Measurements from ENCODE around the gene PUS7L. TPM values are rescaled to one million over a fixed set of nuclear protein-coding genes. Genes with fewer than 3 reads are reported as not detected.

PUS7L gene
- total RNA-seq, 1 donor from 2014 or later, result 8.7 TPM

- TF ChIP-seq CTCF (IDR thresholded peaks at IDR 0.05; ENCODE audit: insufficient read depth, low read length, poor library complexity, severe bottlenecking), result no peak
These were observed 16.5 kb downstream of the PUS7L start for GRCh38 chr12:43742106-43742505.

GRCh38 chr12:43740511-43741100, 18.0 kb downstream of the PUS7L start:
- no peak for DNase-seq (ENCODE audit: low read depth)
- H3K4me3 ChIP-seq (ENCODE audit: low read depth, low read length), result no peak overlapping the region
- TF ChIP-seq CTCF (IDR thresholded peaks at IDR 0.05; ENCODE audit: insufficient read depth, low read length, poor library complexity, severe bottlenecking), result no peak
- H3K36me3 ChIP-seq (ENCODE audit: control insufficient read depth, insufficient read depth, low read length), result no peaks in the 10 kb centered on the region
- H3K27me3 ChIP-seq (ENCODE audit: control insufficient read depth, insufficient read depth, low read length), result no peaks in the 10 kb centered on the region

More at GRCh38 chr12:43742106-43742505, 16.5 kb downstream of the PUS7L start:
- Histone ChIP-seq H3K36me3 (ENCODE audit: control insufficient read depth, insufficient read depth, low read length) (no peaks in the 10 kb centered on the region), H3K27me3 (ENCODE audit: control insufficient read depth, insufficient read depth, low read length) (no peaks in the 10 kb centered on the region), H3K4me3 (ENCODE audit: low read depth, low read length) (no peak overlapping the region)
- peak; percentile 14 for DNase-seq (ENCODE audit: low read depth)

GRCh38 chr12:43737646-43738045, 20.9 kb downstream of the PUS7L start:
- Histone ChIP-seq H3K27me3 (ENCODE audit: control insufficient read depth, insufficient read depth, low read length) (no peaks in the 10 kb centered on the region), H3K4me3 (ENCODE audit: low read depth, low read length) (no peak overlapping the region), H3K36me3 (ENCODE audit: control insufficient read depth, insufficient read depth, low read length) (no peaks in the 10 kb centered on the region)
- no peak for DNase-seq (ENCODE audit: low read depth)
- no peak for TF ChIP-seq CTCF (IDR thresholded peaks at IDR 0.05; ENCODE audit: insufficient read depth, low read length, poor library complexity, severe bottlenecking)

GRCh38 chr12:43736927-43737440, 21.6 kb downstream of the PUS7L start:
- no peak for TF ChIP-seq CTCF (IDR thresholded peaks at IDR 0.05; ENCODE audit: insufficient read depth, low read length, poor library complexity, severe bottlenecking)
- no peaks in the 10 kb centered on the region for H3K36me3 ChIP-seq (ENCODE audit: control insufficient read depth, insufficient read depth, low read length)
- no peak for DNase-seq (ENCODE audit: low read depth)

GRCh38 chr12:43733687-43734086, 24.9 kb downstream of the PUS7L start:
- no peaks in the 10 kb centered on the region for H3K27me3 ChIP-seq (ENCODE audit: control insufficient read depth, insufficient read depth, low read length)
- H3K4me3 ChIP-seq (ENCODE audit: low read depth, low read length), result no peak overlapping the region
- no peaks in the 10 kb centered on the region for H3K36me3 ChIP-seq (ENCODE audit: control insufficient read depth, insufficient read depth, low read length)
- TF ChIP-seq CTCF (IDR thresholded peaks at IDR 0.05; ENCODE audit: insufficient read depth, low read length, poor library complexity, severe bottlenecking), result no peak
- DNase-seq (ENCODE audit: low read depth), result no peak

More at GRCh38 chr12:43736927-43737440, 21.6 kb downstream of the PUS7L start:
- Histone ChIP-seq H3K27me3 (ENCODE audit: control insufficient read depth, insufficient read depth, low read length) (no peaks in the 10 kb centered on the region), H3K4me3 (ENCODE audit: low read depth, low read length) (no peak overlapping the region)

GRCh38 chr12:43730283-43730682, 28.3 kb downstream of the PUS7L start:
- Histone ChIP-seq H3K4me3 (ENCODE audit: low read depth, low read length) (no peak overlapping the region), H3K27me3 (ENCODE audit: control insufficient read depth, insufficient read depth, low read length) (no peaks in the 10 kb centered on the region), H3K36me3 (ENCODE audit: control insufficient read depth, insufficient read depth, low read length) (no peaks in the 10 kb centered on the region)
- no peak for TF ChIP-seq CTCF (IDR thresholded peaks at IDR 0.05; ENCODE audit: insufficient read depth, low read length, poor library complexity, severe bottlenecking)
- no peak for DNase-seq (ENCODE audit: low read depth)
